NCI-H524 (cell line): ENCODE results near the gene CILP.
A peak's percentile ranks its signal among the peaks of the same experiment; 100 is the strongest.
"Not testable (repeated sequence)": the region's sequence is repeated elsewhere in the genome, so short reads cannot be mapped to it uniquely, and the experiment has no call there.

Experiments used
- DNase-seq, 2 experiments: peaks; one replicate each; lab custom pipeline; 2025; lab: John Stamatoyannopoulos, UW

The CILP gene

GRCh38 chr15:65210770-65211481, at the start of gene CILP:
TSS of gene CILP (minus strand) at chr15:65211473. CDS start at chr15:65209755, 1,718 bp downstream.
- peak in 1 of 2 experiments; percentile 49 for DNase-seq

- no peak for DNase-seq
These were observed 49.7 kb upstream of the CILP start for GRCh38 chr15:65260968-65261367.

GRCh38 chr15:65259367-65259797, 48.1 kb upstream of the CILP start:
- DNase-seq = no peak

GRCh38 chr15:65258375-65259262, 47.3 kb upstream of the CILP start:
- no peak for DNase-seq

GRCh38 chr15:65255486-65256140, 44.3 kb upstream of the CILP start:
- DNase-seq = no peak

GRCh38 chr15:65254758-65255157, 43.5 kb upstream of the CILP start:
- DNase-seq = no peak

- DNase-seq = no peak
These were observed 43.1 kb upstream of the CILP start for GRCh38 chr15:65254356-65254755.

- no peak for DNase-seq
These were observed 38.4 kb upstream of the CILP start for GRCh38 chr15:65249641-65250040.

- DNase-seq = no peak
These were observed 37.4 kb upstream of the CILP start for GRCh38 chr15:65248511-65249255.

- no peak for DNase-seq
These were observed 35.7 kb upstream of the CILP start for GRCh38 chr15:65246939-65247338.

GRCh38 chr15:65246026-65246714, 34.9 kb upstream of the CILP start:
- no peak for DNase-seq

- DNase-seq = no peak
These were observed 34.0 kb upstream of the CILP start for GRCh38 chr15:65245096-65245856.

GRCh38 chr15:65244638-65245037, 33.4 kb upstream of the CILP start:
- DNase-seq = no peak

GRCh38 chr15:65236443-65236842, 25.2 kb upstream of the CILP start:
- DNase-seq = not testable (repeated sequence)

GRCh38 chr15:65233696-65234095, 22.4 kb upstream of the CILP start:
- DNase-seq = no peak

- DNase-seq = no peak
These were observed 21.2 kb upstream of the CILP start for GRCh38 chr15:65232520-65232919.

GRCh38 chr15:65231306-65231705, 20.0 kb upstream of the CILP start:
- DNase-seq = no peak

GRCh38 chr15:65226901-65227300, 15.6 kb upstream of the CILP start:
- DNase-seq = not testable (repeated sequence)

GRCh38 chr15:65226221-65226620, 14.9 kb upstream of the CILP start:
- no peak for DNase-seq

- no peak for DNase-seq
These were observed 12.7 kb upstream of the CILP start for GRCh38 chr15:65223996-65224395.
